ENCODE data around the gene NOVA2.

DNA sequence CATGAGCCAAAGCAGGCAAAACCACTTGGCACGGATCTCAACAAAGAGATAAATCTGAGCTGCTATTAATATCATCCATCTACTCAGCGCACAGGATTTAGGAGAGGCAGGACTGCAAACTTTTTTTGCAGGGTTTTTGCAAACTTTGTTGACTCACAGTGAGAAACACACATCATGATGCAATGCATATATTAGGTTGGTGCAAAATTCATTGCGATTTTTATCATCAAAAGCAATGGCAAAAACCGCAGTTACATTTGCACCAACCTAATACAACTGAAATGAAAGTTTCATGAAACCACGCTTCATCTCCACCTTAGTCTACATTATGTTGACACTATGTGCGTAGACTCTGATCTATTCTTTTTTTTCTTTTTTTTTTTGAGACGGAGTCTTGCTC is 4.5 kb upstream of the NOVA2 start:
- TF ChIP-seq EP300 (IDR thresholded peaks at IDR 0.05; ENCODE audit: low read depth) (no peak), POLR2A (IDR thresholded peaks at IDR 0.05) (no peak)
- TF ChIP-seq, protein P1, sequence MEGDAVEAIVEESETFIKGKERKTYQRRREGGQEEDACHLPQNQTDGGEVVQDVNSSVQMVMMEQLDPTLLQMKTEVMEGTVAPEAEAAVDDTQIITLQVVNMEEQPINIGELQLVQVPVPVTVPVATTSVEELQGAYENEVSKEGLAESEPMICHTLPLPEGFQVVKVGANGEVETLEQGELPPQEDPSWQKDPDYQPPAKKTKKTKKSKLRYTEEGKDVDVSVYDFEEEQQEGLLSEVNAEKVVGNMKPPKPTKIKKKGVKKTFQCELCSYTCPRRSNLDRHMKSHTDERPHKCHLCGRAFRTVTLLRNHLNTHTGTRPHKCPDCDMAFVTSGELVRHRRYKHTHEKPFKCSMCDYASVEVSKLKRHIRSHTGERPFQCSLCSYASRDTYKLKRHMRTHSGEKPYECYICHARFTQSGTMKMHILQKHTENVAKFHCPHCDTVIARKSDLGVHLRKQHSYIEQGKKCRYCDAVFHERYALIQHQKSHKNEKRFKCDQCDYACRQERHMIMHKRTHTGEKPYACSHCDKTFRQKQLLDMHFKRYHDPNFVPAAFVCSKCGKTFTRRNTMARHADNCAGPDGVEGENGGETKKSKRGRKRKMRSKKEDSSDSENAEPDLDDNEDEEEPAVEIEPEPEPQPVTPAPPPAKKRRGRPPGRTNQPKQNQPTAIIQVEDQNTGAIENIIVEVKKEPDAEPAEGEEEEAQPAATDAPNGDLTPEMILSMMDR (IDR thresholded peaks at IDR 0.05): no peak

Data from transverse colon (tissue), 3 donors.